Inflammatory macrophage treated with lipopolysaccharide for 4 hours (primary cell): Measurements from ENCODE around the gene FBXL5.

ENCODE experiments used
- DNase-seq: peaks from one replicate; pipeline ENCODE4 v3.0.0-alpha.2; 2020

The FBXL5 gene

DNA sequence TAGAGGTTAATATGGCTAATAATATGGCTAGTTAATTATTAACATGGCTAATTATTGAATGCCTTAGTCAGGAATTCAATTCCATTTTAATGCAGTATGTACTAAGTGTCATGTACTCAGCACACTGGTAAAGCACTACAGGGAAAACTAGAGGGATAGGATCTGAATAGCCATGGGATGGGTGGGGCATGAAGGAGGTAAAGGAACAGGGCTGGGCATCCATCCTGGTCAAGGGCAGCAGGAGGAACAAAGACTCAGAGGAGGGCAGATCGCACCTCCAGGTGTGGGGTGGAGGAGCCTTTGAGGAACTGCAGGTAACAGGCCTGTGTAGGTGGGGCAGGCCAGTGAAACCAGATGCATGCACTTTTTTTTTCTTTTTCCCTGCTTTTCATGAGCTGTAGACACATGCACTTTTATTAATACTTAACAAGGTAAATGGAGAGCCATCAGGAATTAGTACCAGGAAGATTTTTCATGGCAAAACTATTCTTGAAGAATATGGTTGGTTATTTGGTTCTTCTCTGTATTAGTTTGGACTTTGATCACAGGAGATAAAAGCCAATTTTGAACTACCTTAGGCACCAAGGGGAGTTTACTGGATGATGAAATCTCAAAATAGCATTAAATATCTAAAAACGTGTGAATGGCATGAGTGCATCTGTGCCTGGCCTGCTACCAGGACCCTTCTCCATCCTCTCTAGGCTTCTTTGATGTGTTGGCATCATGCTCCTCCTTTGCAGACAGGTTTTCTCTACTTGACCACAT lies 97.2 kb downstream of the FBXL5 start:
- no peak for DNase-seq

- DNase-seq, result no peak
Observed at GRCh38 chr4:15556511-15557092, 98.6 kb downstream of the FBXL5 start.
